Measurements from ENCODE around the gene THTPA.
"Not testable (repeated sequence)": the region's sequence is repeated elsewhere in the genome, so short reads cannot be mapped to it uniquely, and the experiment has no call there.

THTPA gene

DNA sequence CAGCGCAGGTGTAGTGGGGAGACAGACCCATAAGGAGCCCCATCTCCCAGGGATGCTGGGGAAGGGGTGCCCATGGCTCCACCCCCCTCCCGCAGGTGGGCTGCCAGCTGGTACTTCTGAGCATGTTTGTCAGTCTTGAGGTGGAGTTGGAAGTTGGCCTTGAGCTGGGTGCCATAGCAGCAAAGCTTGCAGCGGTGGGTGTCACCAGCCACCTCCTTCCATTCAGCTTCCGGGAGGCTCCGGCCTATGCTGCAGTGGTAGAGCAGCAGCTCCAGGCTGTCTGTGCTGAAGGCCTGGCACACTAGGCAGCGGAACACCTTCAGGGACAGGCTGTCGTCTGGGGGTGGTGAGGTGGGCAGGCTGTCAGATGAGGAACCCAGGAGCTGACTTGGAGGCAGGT, 23.4 kb upstream of the THTPA start:
- Histone ChIP-seq H3K4me3 (no peak overlapping the region), H3K27ac (no peak overlapping the region)

DNA sequence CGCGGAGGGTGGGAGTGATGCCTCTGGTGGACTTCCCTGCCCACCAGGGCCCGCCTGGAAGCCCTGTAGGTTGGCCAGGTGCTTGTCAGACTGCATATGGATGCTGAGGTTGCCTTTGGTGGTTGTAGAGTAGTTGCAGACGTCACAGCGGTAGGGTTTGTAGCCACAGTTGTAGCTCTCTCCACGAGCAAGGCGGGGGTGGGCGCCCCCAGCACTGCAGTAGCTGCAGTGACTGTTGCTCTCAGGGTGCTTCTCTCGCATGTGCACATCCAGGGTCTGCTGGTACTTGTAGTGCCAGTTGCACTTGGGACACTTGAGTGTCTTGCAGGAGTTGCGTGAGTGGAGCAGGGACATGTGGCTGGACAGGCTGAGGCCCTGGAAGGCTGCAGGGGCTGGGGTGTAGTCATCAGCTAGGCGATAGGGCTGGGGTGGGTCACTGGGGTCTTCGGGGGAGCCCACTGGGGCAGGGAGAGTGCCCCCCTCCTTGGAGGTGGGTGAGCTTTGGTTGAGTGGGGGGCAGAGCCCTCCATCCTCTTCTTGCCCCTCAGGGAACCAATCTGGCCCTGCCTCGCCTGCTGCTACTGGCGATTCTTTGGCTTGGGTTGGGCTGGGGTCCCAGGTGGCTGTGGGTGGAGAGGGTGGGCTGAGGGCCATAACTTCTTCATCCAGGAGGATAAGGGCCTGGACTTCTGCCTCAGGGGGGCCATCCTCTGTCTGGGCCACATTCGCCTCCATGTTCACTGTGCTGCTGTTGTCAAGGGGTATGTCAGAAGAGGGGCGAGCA, 22.2 kb upstream of the THTPA start:
- Histone ChIP-seq H3K4me3 (no peak overlapping the region), H3K27ac (no peak overlapping the region)

DNA sequence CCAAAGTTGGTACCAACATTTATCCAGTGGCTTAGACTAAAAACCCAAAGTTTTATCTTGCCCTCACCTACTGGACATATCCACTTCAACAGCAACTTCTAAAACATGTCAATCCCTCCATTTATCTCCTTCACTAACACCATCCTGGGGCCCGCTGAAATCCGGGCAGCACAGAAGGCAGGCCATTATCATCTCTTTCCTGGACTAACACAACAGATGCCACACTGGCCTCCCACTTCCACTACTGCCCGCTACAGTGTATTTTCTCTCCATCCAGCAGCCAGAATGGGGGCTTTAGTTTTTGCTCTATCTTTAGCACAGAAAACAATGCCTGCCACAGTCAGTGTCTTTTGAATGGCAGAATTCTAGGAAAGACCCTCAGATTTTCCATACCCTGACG, 20.1 kb upstream of the THTPA start:
- no peak overlapping the region for H3K4me3 ChIP-seq
- no peak overlapping the region for H3K27ac ChIP-seq

DNA sequence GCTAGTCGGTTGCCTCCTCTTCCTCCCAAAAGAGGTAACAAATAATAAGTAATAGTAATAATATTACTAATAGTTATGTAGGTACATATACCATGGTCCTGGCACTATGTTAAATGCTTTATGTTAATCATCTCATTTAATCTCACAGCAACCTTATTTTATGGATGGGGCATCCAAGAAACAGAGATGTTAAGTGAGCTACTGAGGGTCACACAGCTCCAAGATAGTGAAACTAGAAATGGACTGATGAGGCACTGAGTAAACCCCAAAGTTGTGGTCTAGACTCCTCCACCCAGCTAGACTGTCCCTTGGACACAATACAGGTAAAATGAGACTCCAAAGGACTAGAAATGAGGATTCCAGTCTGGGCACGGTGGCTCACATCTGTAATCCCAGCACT, 19.6 kb upstream of the THTPA start:
- H3K27ac ChIP-seq = no peak overlapping the region
- no peak overlapping the region for H3K4me3 ChIP-seq

- H3K27ac ChIP-seq, H3K4me3 ChIP-seq: not testable (repeated sequence)
These were observed 19.2 kb upstream of the THTPA start for GRCh38 chr14:23536906-23537305.

DNA sequence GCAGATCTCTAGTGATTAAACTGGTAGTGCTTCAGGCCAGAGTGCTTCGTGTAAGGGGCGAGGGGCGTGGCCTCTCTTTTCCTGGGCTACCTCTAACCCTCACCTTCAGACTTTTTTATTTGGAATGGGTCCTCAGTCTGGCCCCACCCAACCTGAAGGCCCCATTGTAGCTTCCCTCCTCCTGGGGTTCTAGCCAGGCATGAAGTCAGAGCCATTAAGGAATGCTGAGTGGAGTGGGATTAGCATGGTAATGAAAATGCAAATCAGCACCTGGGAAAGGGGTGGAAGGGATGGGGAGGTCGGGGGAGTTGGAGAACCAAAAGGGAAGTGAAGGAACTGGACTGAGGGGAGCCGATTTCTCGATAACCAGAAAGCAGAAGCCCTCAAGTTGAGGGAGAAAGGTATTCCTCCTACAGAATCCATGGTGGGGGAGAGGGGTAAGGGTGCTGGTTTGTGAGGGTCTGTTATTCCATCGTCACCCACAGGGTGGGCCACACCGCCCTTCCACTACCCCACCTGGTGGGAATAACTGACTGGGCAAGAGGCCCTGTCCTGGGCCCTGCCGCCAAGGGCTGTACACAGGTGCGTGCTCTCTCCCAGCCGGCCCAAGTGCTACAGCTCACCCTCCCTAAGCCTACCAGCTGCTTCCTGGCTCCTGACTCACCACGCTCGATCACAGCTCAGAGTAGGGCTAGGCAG, 18.6 kb upstream of the THTPA start:
- Histone ChIP-seq H3K4me3 (no peak overlapping the region), H3K27ac (no peak overlapping the region)

- Histone ChIP-seq H3K27ac (no peak overlapping the region), H3K4me3 (no peak overlapping the region)
These were observed 17.9 kb upstream of the THTPA start for GRCh38 chr14:23538050-23538718.

GRCh38 chr14:23538785-23539184, 17.3 kb upstream of the THTPA start:
- Histone ChIP-seq H3K27ac (no peak overlapping the region), H3K4me3 (no peak overlapping the region)

DNA sequence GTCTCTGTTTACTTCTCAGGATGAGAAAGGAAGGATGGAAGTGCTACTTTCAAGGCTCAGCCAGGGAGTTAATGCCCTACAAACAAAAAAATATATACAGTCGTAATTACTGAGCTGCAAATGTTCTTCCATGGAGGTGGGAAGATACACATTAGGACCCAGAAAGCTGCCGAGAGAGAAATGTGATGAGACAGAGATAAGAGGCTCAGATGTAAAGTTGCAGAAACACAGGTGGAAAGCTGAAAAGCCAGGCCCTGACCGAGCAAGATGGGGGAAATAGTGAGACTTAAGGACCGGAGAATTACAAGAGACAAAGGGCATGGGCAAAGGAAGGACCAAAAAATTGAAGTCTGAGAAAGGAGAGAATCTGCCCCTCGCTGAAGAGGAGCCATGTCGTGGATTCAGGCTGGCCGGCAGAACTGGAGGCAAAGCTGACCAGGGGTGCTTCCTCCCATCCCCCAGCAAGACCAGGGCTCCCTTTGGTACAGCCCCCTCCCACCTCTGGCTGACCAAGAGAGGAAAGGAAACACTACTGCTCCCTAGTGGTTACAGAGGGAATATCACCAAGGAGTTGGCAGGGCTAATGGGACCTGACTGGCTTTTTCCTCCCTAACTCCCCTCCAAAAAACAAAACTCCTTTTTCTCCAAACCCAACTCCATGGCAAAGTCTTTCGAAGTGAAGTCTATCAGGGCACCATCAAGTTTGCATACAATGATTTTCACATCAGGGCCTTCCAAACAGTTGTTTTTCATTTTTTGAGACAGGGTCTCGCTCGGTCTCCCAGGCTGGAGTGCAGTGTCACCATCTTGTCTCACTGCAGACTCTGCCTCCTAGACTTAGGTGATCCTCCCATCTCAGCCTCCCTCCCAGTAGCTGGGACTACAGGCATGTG, 16.6 kb upstream of the THTPA start:
- no peak overlapping the region for H3K27ac ChIP-seq
- H3K4me3 ChIP-seq = no peak overlapping the region

- Histone ChIP-seq H3K27ac (no peak overlapping the region), H3K4me3 (no peak overlapping the region)
These were observed 16.0 kb upstream of the THTPA start for GRCh38 chr14:23540141-23540469.

GRCh38 chr14:23542261-23542660, 13.8 kb upstream of the THTPA start:
- Histone ChIP-seq H3K27ac (no peak overlapping the region), H3K4me3 (no peak overlapping the region)

DNA sequence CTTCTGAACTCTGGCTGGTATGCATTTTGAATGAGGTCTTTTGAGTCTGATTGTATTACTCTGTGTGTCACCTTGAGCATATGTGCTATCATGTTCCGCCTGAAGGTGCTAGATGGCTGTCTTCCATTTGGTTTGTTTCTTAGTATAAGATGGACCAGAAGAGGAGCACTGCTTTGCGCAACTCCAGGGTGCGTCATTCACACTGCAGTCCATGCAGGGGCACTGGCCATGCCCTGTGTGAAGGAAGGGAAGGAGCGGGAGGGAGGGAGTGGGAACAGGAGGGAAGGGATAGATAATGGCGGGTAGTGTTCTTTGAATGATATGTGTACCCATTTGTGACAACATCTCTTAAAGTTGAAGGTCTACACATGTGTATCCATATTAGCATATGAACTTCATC, 12.7 kb upstream of the THTPA start:
- Histone ChIP-seq H3K27ac (no peak overlapping the region), H3K4me3 (no peak overlapping the region)

DNA sequence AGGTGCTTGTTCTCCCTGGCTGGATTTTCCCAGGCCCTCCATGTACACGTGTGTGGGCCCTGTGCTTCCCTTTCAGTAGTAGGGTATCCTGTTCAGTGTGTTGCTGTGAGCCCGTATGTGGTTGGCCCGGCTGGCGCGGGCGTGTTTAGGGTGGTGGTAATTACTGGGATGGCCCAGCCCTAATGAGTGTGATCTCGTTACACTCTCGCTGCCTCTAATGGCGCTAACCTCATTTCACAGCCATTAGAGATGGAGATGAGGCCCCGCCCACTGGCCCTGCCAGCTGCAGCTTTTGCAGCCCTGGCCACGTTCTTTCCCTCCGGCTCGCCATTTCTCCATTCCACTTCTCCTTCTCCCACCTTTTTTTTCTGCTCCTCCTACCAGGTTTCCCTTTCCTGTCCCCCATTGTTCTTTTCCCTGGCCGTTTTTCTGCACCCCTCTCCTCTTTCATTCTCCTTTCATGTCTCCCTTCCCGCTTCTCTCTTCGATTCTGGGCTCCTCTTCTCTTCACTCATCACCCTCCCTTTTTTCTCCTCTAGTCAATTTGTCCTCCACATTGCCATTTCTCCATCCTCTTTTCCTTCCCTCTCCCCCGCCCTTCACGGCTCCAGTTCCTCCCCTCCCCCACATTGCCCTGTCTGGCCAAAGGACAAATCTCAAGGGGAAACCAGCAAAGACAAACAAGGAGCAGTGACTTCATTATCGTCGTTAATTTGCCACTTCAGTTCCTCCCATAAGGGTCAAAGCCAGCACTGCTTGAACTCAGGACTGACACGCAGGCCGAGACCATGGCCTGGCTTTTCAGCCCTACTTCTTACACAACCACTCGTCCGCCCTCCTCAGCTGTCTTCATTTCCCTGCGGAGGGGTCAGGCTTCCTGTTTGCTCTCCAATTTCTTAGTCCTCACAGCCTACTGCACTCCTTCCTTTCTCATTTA, 11.3 kb upstream of the THTPA start:
- H3K27ac ChIP-seq = no peak overlapping the region
- H3K4me3 ChIP-seq = no peak overlapping the region

DNA sequence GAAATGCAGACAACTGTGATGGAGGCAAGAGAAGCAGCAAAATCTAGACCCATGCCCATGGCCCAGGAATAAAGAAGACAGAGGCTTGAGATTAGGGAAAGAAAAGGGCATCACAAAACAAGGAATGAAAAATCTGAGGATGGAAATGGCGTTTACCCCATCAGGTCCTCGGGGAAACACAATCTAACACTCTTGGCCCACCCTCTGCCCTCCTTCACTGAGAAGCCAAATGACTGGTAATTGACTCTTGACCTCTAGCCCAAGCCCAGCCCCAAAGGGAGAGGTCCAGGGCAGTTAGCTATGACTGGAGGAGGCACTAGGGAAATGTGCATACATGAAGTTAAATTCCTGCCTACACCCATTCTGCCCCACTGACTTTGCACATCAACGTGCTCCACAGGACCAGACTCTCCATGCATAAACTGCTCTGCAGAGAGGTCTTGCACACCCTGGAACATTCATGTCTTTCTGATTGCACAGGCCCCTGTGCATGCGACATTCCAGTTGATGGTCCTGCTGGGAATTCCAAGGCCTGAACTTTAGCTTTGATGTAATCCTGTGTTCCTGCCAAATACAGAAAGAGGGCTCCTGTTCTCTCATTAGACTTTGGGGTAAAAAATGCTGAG, 10.2 kb upstream of the THTPA start:
- Histone ChIP-seq H3K4me3 (no peak overlapping the region), H3K27ac (no peak overlapping the region)

DNA sequence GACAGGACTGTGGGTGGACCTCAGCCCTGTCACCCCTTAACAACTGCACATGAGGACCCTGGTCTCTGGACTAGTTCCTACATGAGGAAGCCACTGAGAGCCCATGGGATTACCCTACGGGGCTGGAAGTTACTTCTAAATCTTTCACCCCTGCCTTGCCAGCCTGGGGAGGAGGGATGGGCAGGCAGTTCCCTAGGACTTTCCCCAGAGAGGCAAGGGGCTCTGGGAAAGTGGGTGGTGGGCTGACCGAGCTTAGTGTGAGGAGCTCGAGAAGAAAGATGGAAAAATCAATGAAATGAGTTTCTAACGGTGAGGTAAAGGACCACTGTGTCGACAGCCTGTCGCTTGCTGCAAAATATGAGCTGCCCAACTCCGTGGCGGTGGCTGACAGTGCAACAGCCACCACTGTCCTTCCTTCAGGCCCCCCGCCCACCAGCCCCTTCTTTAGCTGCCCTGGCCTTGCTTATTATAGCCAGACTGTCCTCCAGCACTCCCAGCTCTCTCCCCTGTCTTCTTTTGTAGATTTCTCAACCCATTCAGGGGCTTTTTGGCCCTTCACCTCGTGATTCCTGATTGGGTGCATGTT, 9.5 kb upstream of the THTPA start:
- no peak overlapping the region for H3K27ac ChIP-seq
- no peak overlapping the region for H3K4me3 ChIP-seq

- no peak overlapping the region for H3K4me3 ChIP-seq
These were observed 8.1 kb upstream of the THTPA start for GRCh38 chr14:23547924-23548323.

GRCh38 chr14:23548351-23549318, 7.4 kb upstream of the THTPA start:
- Histone ChIP-seq H3K27ac (no peak overlapping the region), H3K4me3 (no peak overlapping the region)

More at GRCh38 chr14:23547924-23548323, 8.1 kb upstream of the THTPA start:
- H3K27ac ChIP-seq = no peak overlapping the region
